GM15510 (cell line): ENCODE data around the gene TRAF1.

ENCODE experiments used
- POLR2A ChIP-seq: IDR thresholded peaks from 3 replicates; pipeline ENCODE4 v1.6.1; 2011; ENCODE audit warnings: borderline replicate concordance; ENCODE audit not compliant: insufficient read length; ENCODE audit errors: extremely low read depth

The TRAF1 gene

GRCh38 chr9:120926397-120926928 lies at the start of gene TRAF1:
TSS of gene TRAF1 (minus strand) at chr9:120926796. CDS start at chr9:120926075, 721 bp downstream.
- TF ChIP-seq POLR2A = no peak

DNA sequence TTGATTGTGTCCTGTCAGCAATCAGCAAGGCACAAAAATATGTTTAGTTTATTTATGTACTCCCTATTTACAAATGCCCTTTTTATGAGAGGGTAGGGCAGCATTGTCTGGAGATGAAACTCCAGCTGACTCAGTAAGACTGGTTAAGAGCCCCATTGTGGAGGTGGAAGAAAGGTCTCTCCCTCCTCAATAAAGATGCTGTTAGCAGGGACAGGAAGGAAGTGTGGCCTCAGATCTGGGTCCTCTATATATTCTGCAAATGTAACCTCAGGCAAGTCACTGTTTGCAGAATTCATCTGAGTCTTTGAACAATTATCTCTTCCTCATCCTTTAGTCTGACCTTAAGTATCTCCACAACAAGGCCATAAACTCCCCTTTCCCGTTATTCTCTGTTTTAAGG lies 48.3 kb upstream of the TRAF1 start:
- TF ChIP-seq POLR2A = no peak

DNA sequence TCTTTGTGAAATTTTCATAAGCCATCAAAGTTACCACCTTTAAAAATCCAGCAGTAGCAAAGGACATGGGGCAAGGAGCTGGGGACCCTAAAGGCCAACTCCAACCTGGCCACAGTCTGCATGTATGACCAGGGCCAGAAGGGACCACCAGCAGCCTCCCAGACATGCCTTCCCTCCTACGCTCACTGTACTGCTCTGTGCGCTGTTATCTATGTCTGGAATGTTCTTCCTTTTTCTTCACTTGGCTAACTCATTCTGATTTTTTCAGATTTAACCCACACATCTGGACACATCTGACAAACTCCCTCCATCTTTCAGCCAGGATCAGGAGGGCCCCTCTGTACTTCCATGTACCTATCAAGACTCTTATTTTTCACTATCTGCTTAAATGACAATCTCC lies 47.6 kb upstream of the TRAF1 start:
- no peak for TF ChIP-seq POLR2A

GRCh38 chr9:120971938-120972337 lies 45.3 kb upstream of the TRAF1 start:
- TF ChIP-seq POLR2A = no peak

- no peak for TF ChIP-seq POLR2A
These were observed 43.6 kb upstream of the TRAF1 start for GRCh38 chr9:120970244-120970643.

DNA sequence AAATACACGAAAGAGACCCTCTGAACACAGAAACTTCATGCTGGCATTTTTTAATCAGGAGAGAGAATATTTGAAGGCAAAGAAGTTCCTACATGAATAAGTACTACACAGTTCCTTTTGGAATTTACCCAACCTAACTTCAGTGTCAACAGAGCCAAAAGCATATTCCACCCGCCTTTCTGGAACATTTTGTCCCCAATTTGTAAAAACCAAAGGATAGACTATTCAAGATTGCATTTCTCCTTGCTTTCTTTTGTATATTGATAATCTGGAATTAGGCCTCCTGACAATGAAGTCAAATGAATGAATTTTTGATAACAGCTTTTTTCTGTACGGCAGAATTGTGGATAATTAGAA lies 39.4 kb upstream of the TRAF1 start:
- no peak for TF ChIP-seq POLR2A

GRCh38 chr9:120965344-120966012 lies 38.9 kb upstream of the TRAF1 start:
- no peak for TF ChIP-seq POLR2A

- TF ChIP-seq POLR2A = no peak
These were observed 35.3 kb upstream of the TRAF1 start for GRCh38 chr9:120961936-120962335.

GRCh38 chr9:120960001-120960400 lies 33.4 kb upstream of the TRAF1 start:
- no peak for TF ChIP-seq POLR2A

- no peak for TF ChIP-seq POLR2A
These were observed 30.3 kb upstream of the TRAF1 start for GRCh38 chr9:120956862-120957261.

GRCh38 chr9:120951960-120952618 lies 25.5 kb upstream of the TRAF1 start:
- TF ChIP-seq POLR2A = no peak

- TF ChIP-seq POLR2A = no peak
These were observed 24.1 kb upstream of the TRAF1 start for GRCh38 chr9:120950421-120951388.

DNA sequence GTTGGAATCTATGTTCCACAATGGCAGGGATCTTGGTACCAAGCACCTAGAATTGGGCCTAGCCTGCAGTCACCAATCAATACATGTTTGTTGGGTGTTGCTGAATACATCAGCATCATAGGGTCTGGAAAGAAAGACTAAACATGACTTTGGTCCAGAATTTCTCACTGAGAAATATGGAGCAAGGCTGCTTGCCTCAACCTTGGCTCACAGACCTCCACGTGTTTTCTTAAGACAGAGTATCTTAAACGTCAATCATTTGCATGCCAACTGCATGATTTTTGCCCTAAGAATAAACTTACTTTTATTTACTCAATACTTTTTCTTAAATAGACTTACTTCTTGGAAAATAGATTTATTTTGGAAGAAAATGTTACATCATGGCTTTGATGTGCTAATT lies 22.7 kb upstream of the TRAF1 start:
- no peak for TF ChIP-seq POLR2A

- no peak for TF ChIP-seq POLR2A
These were observed 22.2 kb upstream of the TRAF1 start for GRCh38 chr9:120948824-120949223.

GRCh38 chr9:120947222-120947621 lies 20.6 kb upstream of the TRAF1 start:
- TF ChIP-seq POLR2A = no peak
